Neutrophil (primary cell): Measurements from ENCODE around the gene SNAPC5.

ENCODE experiments used
- H3K27ac ChIP-seq: fragments of 200-600 bp; sonication (generic); 2 replicates; pipeline ENCODE4 v1.5.1; 2016; ENCODE audit warnings: mild to moderate bottlenecking, moderate library complexity
- H3K27me3 ChIP-seq: fragments of 200-600 bp; sonication (generic); 2 replicates; pipeline ENCODE4 v1.6.0; 2016; ENCODE audit warnings: mild to moderate bottlenecking
- H3K36me3 ChIP-seq: fragments of 200-600 bp; sonication (generic); 2 replicates; pipeline ENCODE4 v1.5.1; 2017
- H3K4me1 ChIP-seq, 2 experiments: fragments of 200-600 bp in 1 of 2; sonication (generic) in 1 of 2; 1 replicate in 1 of 2; 2 replicates in 1 of 2; pipeline versions ENCODE4 v1.5.1 to v1.6.1; 2013 to 2016; ENCODE audit warnings: low read depth in 1 of 2, low read length in 1 of 2, mild to moderate bottlenecking in 1 of 2, moderate library complexity in 1 of 2; ENCODE audit not compliant: control insufficient read depth in 1 of 2, insufficient read depth in 1 of 2
- H3K4me3 ChIP-seq, 2 experiments: fragments of 200-600 bp in 1 of 2; sonication (generic) in 1 of 2; 1 replicate in 1 of 2; 2 replicates in 1 of 2; pipeline ENCODE4 v1.5.1; 2013 to 2016; ENCODE audit warnings: low read depth in 1 of 2, low read length in 1 of 2, mild to moderate bottlenecking in 1 of 2, moderate library complexity in 1 of 2
- H3K9me3 ChIP-seq: fragments of 200-600 bp; sonication (generic); 2 replicates; pipeline ENCODE4 v1.5.1; 2016
- TF ChIP-seq, protein P1 (sequence below): fragments of 200-600 bp; sonication (generic); IDR thresholded peaks from 2 replicates; pipeline ENCODE4 v1.5.1; 2016; ENCODE audit warnings: antibody characterized with exemption

Gene SNAPC5

GRCh38 chr15:66459818-66460615, 37.5 kb downstream of the SNAPC5 start:
- H3K27me3 ChIP-seq, result no peaks in the 10 kb centered on the region
- peaks cover 31% of the 10 kb centered on the region for H3K36me3 ChIP-seq
- H3K27ac ChIP-seq, result no peak overlapping the region
- no peak overlapping the region for H3K4me3 ChIP-seq
- no peaks in the 10 kb centered on the region for H3K9me3 ChIP-seq
- TF ChIP-seq, protein P1, sequence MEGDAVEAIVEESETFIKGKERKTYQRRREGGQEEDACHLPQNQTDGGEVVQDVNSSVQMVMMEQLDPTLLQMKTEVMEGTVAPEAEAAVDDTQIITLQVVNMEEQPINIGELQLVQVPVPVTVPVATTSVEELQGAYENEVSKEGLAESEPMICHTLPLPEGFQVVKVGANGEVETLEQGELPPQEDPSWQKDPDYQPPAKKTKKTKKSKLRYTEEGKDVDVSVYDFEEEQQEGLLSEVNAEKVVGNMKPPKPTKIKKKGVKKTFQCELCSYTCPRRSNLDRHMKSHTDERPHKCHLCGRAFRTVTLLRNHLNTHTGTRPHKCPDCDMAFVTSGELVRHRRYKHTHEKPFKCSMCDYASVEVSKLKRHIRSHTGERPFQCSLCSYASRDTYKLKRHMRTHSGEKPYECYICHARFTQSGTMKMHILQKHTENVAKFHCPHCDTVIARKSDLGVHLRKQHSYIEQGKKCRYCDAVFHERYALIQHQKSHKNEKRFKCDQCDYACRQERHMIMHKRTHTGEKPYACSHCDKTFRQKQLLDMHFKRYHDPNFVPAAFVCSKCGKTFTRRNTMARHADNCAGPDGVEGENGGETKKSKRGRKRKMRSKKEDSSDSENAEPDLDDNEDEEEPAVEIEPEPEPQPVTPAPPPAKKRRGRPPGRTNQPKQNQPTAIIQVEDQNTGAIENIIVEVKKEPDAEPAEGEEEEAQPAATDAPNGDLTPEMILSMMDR, result no peak
- H3K4me1 ChIP-seq, result no peaks in the 10 kb centered on the region

- Histone ChIP-seq H3K4me3 (no peak overlapping the region), H3K36me3 (peaks cover 18% of the 10 kb centered on the region), H3K4me1 (peaks cover 9 to 12% of the 10 kb centered on the region in 2 experiments), H3K27ac (no peak overlapping the region), H3K9me3 (no peaks in the 10 kb centered on the region), H3K27me3 (no peaks in the 10 kb centered on the region)
- TF ChIP-seq, protein P1, result no peak
These were observed 41.4 kb downstream of the SNAPC5 start for GRCh38 chr15:66456211-66456610.

GRCh38 chr15:66454143-66454542, 43.4 kb downstream of the SNAPC5 start:
- no peak overlapping the region for H3K4me3 ChIP-seq
- peaks cover 18% of the 10 kb centered on the region for H3K36me3 ChIP-seq
- peak overlapping the region; percentile 69 for H3K27ac ChIP-seq
- H3K9me3 ChIP-seq, result no peaks in the 10 kb centered on the region
- no peaks in the 10 kb centered on the region for H3K27me3 ChIP-seq
- TF ChIP-seq, protein P1, result no peak
- peaks cover 9 to 12% of the 10 kb centered on the region in 2 experiments for H3K4me1 ChIP-seq

- Histone ChIP-seq H3K9me3 (no peaks in the 10 kb centered on the region), H3K27ac (peak overlapping the region; percentile 69), H3K4me1 (peaks cover 9 to 12% of the 10 kb centered on the region in 2 experiments), H3K4me3 (no peak overlapping the region), H3K27me3 (no peaks in the 10 kb centered on the region), H3K36me3 (peaks cover 16% of the 10 kb centered on the region)
- TF ChIP-seq, protein P1, result no peak
These were observed 44.5 kb downstream of the SNAPC5 start for GRCh38 chr15:66452971-66453580.

DNA sequence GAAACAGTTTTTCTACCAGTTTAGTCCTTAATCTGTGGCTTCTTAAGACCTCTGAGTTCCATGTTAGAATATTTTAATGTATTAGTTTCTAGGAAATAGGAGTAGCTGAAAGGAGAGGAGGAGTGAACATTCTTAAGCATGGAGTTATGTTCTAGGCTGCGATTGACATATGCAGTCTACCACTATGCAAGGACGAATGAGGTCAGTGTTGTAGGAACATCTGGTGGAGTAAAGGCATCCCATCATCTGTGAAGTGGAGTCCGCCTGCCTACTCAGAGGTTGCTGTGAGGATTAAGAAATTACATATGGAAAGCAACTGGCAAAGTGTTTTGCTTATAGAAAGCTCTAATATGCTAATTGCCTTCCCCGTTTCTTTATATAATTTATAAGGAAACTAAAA, 45.1 kb downstream of the SNAPC5 start:
- peak overlapping the region; percentile 69 for H3K27ac ChIP-seq
- no peak overlapping the region for H3K4me3 ChIP-seq
- peaks cover 9 to 12% of the 10 kb centered on the region in 2 experiments for H3K4me1 ChIP-seq
- H3K36me3 ChIP-seq, result peaks cover 19% of the 10 kb centered on the region
- H3K27me3 ChIP-seq, result no peaks in the 10 kb centered on the region
- H3K9me3 ChIP-seq, result no peaks in the 10 kb centered on the region
- TF ChIP-seq, protein P1, result no peak
